D721Med (cell line): ENCODE data around the gene CAMK1D.

Source experiments
- DNase-seq: peaks from one replicate; pipeline ENCODE4 v3.0.0; 2011; ENCODE audit warnings: low spot score; ENCODE audit not compliant: insufficient read length
- FAIRE-seq: peaks from 2 replicates; lab custom pipeline; 2011; peaks lifted over from hg19 to GRCh38; lab: Jason Lieb, UNC
- TF ChIP-seq, protein P1 (sequence below): IDR thresholded peaks from 2 replicates; pipeline ENCODE4 v1.5.1; 2012; ENCODE audit warnings: mild to moderate bottlenecking, control low read depth; ENCODE audit not compliant: insufficient read depth; ENCODE audit errors: missing control alignments

CAMK1D gene

GRCh38 chr10:12518024-12518423, 168.7 kb downstream of the CAMK1D start:
- TF ChIP-seq, protein P1, sequence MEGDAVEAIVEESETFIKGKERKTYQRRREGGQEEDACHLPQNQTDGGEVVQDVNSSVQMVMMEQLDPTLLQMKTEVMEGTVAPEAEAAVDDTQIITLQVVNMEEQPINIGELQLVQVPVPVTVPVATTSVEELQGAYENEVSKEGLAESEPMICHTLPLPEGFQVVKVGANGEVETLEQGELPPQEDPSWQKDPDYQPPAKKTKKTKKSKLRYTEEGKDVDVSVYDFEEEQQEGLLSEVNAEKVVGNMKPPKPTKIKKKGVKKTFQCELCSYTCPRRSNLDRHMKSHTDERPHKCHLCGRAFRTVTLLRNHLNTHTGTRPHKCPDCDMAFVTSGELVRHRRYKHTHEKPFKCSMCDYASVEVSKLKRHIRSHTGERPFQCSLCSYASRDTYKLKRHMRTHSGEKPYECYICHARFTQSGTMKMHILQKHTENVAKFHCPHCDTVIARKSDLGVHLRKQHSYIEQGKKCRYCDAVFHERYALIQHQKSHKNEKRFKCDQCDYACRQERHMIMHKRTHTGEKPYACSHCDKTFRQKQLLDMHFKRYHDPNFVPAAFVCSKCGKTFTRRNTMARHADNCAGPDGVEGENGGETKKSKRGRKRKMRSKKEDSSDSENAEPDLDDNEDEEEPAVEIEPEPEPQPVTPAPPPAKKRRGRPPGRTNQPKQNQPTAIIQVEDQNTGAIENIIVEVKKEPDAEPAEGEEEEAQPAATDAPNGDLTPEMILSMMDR: no peak
- DNase-seq (no peak), FAIRE-seq (no peak)

DNA sequence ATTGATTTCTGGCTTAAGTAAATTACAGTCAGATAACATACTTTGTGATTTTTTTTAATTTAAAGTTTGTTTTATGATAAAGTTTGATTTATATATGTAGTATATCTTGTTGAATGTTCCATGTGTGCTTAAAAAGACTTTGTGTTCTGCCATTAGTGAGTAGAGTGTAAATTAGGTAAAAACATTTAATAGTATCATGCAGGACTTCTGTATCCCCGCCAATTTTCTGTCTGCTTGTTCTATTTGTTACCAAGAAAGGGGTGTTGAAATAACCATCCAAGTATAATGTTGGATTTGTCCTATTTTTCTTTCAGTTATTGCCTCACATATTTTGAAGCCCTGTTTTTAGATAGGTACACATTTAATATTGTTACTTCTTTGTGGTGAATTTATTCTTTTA, 172.1 kb downstream of the CAMK1D start:
- FAIRE-seq (no peak), DNase-seq (no peak)

GRCh38 chr10:12526311-12526710, 177.0 kb downstream of the CAMK1D start:
- DNase-seq (no peak), FAIRE-seq (no peak)
- TF ChIP-seq, protein P1: no peak

More for the DNA sequence above, 172.1 kb downstream of the CAMK1D start:
- TF ChIP-seq, protein P1: no peak

GRCh38 chr10:12529976-12530375, 180.6 kb downstream of the CAMK1D start:
- TF ChIP-seq, protein P1: no peak
- DNase-seq (no peak), FAIRE-seq (no peak)

GRCh38 chr10:12531305-12532220, 182.2 kb downstream of the CAMK1D start:
- TF ChIP-seq, protein P1: no peak
- no peak for FAIRE-seq
- DNase-seq: no peak

- no peak for FAIRE-seq
- TF ChIP-seq, protein P1: no peak
Measured at GRCh38 chr10:12533151-12533550, 183.8 kb downstream of the CAMK1D start.

GRCh38 chr10:12533723-12534122, 184.4 kb downstream of the CAMK1D start:
- FAIRE-seq (no peak), DNase-seq (no peak)
- TF ChIP-seq, protein P1: no peak

More at GRCh38 chr10:12533151-12533550, 183.8 kb downstream of the CAMK1D start:
- DNase-seq: no peak
